ENCODE results near the gene ITPR3. TPM values are rescaled to one million over a fixed set of nuclear protein-coding genes. Genes with fewer than 3 reads are reported as not detected.
A peak's percentile ranks its signal among the peaks of the same experiment; 100 is the strongest.

Gene ITPR3
- total and polyA plus RNA-seq, 2 of the 13 experiments (the other 11 are each of a cell fraction or from before 2014, with no cell fraction given): 3.8 to 21.4 TPM

- TF ChIP-seq CENPBD1 (CRISPR knock-in tag; IDR thresholded peaks at IDR 0.05; ENCODE audit: borderline replicate concordance, low read depth) (no peak), PBX2 (CRISPR knock-in tag; IDR thresholded peaks at IDR 0.05) (no peak), CEBPB (IDR thresholded peaks at IDR 0.05; ENCODE audit: borderline replicate concordance, low read depth, low read length) (peak; percentile 49; the same call in 1 of the 2 replicates), RFXANK (CRISPR knock-in tag; IDR thresholded peaks at IDR 0.05) (no peak), FOXP1 (IDR thresholded peaks at IDR 0.05) (no peak), FOXP1 (CRISPR knock-in tag; IDR thresholded peaks at IDR 0.05) (0 out of 2 replicates have a peak, but pooled peaks have one; percentile 48), ZNF276 (CRISPR knock-in tag; IDR thresholded peaks at IDR 0.05; ENCODE audit: low read depth) (peak; percentile 48; the same call in 1 of the 2 replicates), KDM2A (CRISPR knock-in tag; IDR thresholded peaks at IDR 0.05; ENCODE audit: borderline replicate concordance, low read depth) (peak; percentile 24; the same call in 1 of the 2 replicates), ZNF431 (CRISPR knock-in tag; IDR thresholded peaks at IDR 0.05; ENCODE audit: borderline replicate concordance, low read depth) (no peak), ZNF451 (CRISPR knock-in tag; IDR thresholded peaks at IDR 0.05) (no peak), ZSCAN29 (CRISPR knock-in tag; conservative IDR thresholded peaks at IDR 0.05) (0 out of 2 replicates have a peak, but pooled peaks have one; percentile 52), KDM5A (IDR thresholded peaks at IDR 0.05; ENCODE audit: borderline replicate concordance, low read length) (no peak), WIZ (CRISPR knock-in tag; IDR thresholded peaks at IDR 0.05) (no peak), NR2F1 (CRISPR knock-in tag; IDR thresholded peaks at IDR 0.05) (no peak), THAP11 (CRISPR knock-in tag; IDR thresholded peaks at IDR 0.05) (0 out of 2 replicates have a peak, but pooled peaks have one; percentile 9), TFAP4 (IDR thresholded peaks at IDR 0.05; ENCODE audit: borderline replicate concordance, low read depth) (0 out of 2 replicates have a peak, but pooled peaks have one; percentile 15), EHMT2 (IDR thresholded peaks at IDR 0.05; ENCODE audit: borderline replicate concordance, low read depth, low read length) (no peak), HES4 (CRISPR knock-in tag; IDR thresholded peaks at IDR 0.05; ENCODE audit: borderline replicate concordance) (no peak), EZH2 (conservative IDR thresholded peaks at IDR 0.05; ENCODE audit: low read depth, low read length) (peak; percentile 81; the same call in 1 of the 2 replicates), IKZF4 (CRISPR knock-in tag; IDR thresholded peaks at IDR 0.05; ENCODE audit: borderline replicate concordance, low read depth, not compliant biosample characterization) (no peak), KAT8 (CRISPR knock-in tag; IDR thresholded peaks at IDR 0.05) (peak; percentile 50; the same call in 1 of the 2 replicates), ETV5 (CRISPR knock-in tag; IDR thresholded peaks at IDR 0.05; ENCODE audit: borderline replicate concordance) (peak; percentile 9; the same call in 1 of the 2 replicates)
Measured at GRCh38 chr6:33620158-33620855, 815 bp upstream of the ITPR3 start (continued).

Measured in HepG2 (cell line).